Panc1 (cell line): ENCODE measurements around the gene AMMECR1L. TPM values are rescaled to one million over a fixed set of nuclear protein-coding genes. Genes with fewer than 3 reads are reported as not detected.

ENCODE experiments used
- ATAC-seq: fragments of 200-7000 bp; cut with Tn5 transposase; 2 replicates; pipeline ENCODE4 v1.9.1; 2020; ENCODE audit warnings: mild to moderate bottlenecking, moderate library complexity
- BruUV-seq: library from RNA; stranded (reverse); fragments of 400-500 nt; replicated peaks from 2 replicates; lab custom pipeline; 2021; lab: Mats Ljungman, UMichigan
- CTCF ChIA-PET: fragments of 300-600 bp; sonication (Branson Sonifier 250); formaldehyde crosslinking; loops from one replicate; lab custom pipeline; 2022; ENCODE audit warnings: antibody characterized with exemption; lab: Charles Lee
- POLR2A ChIA-PET: fragments of 300-600 bp; sonication (Branson Sonifier 250); formaldehyde crosslinking; loops from one replicate; lab custom pipeline; 2022; ENCODE audit warnings: antibody characterized with exemption; lab: Charles Lee
- DNase-seq: peaks from one replicate; pipeline ENCODE4 v3.0.0-alpha.2; 2010; ENCODE audit warnings: low read depth, low spot score
- H3K27ac ChIP-seq: 2 replicates; pipeline ENCODE4 v1.5.1; 2011; ENCODE audit warnings: mild to moderate bottlenecking, low read length, inconsistent platforms
- H3K27me3 ChIP-seq: fragments of 200-500 bp; sonication (Bioruptor generic); 2 replicates; pipeline ENCODE4 v1.6.0; 2014; ENCODE audit warnings: low read length, inconsistent platforms; ENCODE audit not compliant: control insufficient read depth, insufficient read depth
- H3K36me3 ChIP-seq: fragments of 200-500 bp; sonication (Bioruptor generic); 2 replicates; pipeline ENCODE4 v1.5.1; 2014; ENCODE audit warnings: inconsistent platforms, mild to moderate bottlenecking, low read length, moderate library complexity; ENCODE audit not compliant: control insufficient read depth, insufficient read depth
- H3K4me1 ChIP-seq: 2 replicates; pipeline ENCODE4 v1.5.1; 2011; ENCODE audit warnings: inconsistent platforms, mild to moderate bottlenecking, low read length, moderate library complexity; ENCODE audit not compliant: control insufficient read depth, insufficient read depth
- H3K4me3 ChIP-seq, 2 experiments: 2 replicates each; pipeline ENCODE4 v1.5.1; 2011 to 2012; ENCODE audit warnings: low read depth in 2 of 2, low read length in 2 of 2, mild to moderate bottlenecking in 2 of 2, inconsistent platforms in 1 of 2, moderate library complexity in 1 of 2
- H3K9me3 ChIP-seq: fragments of 200-500 bp; sonication (Bioruptor generic); 2 replicates; pipeline ENCODE4 v1.5.1; 2014; ENCODE audit warnings: low read depth, mild to moderate bottlenecking, inconsistent platforms, low read length, moderate library complexity; ENCODE audit not compliant: control insufficient read depth, insufficient read depth
- POLR2AphosphoS5 ChIP-seq: IDR thresholded peaks from 2 replicates; pipeline ENCODE4 v1.6.1; 2012; ENCODE audit warnings: mild to moderate bottlenecking, low read depth, low read length, moderate library complexity
- SIN3A ChIP-seq: IDR thresholded peaks from 2 replicates; pipeline ENCODE4 v1.6.1; 2012; ENCODE audit warnings: low read depth, mild to moderate bottlenecking, low read length, moderate library complexity, borderline replicate concordance; ENCODE audit not compliant: insufficient read depth
- TCF7L2 ChIP-seq: IDR thresholded peaks from 2 replicates; pipeline ENCODE4 v1.6.1; 2011; ENCODE audit warnings: mild to moderate bottlenecking, low read depth, low read length, inconsistent platforms
- in situ Hi-C: cut with HindIII; loops from 2 replicates; pipeline ENCODE4 v1.10.0; 2016; ENCODE audit warnings: low sequenced_read_pairs, low pct_unique_long_range_greater_than_20kb
- intact Hi-C: fragments of 100-400 bp; cut with micrococcal nuclease; formaldehyde crosslinking; loops from one replicate; pipeline ENCODE4 v1.10.0; 2022; ENCODE audit not compliant: unreplicated experiment
- total RNA-seq: library from RNA; stranded (reverse); gene quantifications from one replicate; pipeline ENCODE4 v1.2.1, GENCODE V29; 2021; ENCODE audit not compliant: unreplicated experiment
- TF ChIP-seq, protein P1 (sequence below): fragments of 450-650 bp; IDR thresholded peaks from 2 replicates; pipeline ENCODE4 v1.5.1; 2017; ENCODE audit warnings: mild to moderate bottlenecking
- TF ChIP-seq, protein P2 (sequence below), 2 experiments: IDR thresholded peaks; 2 replicates each; pipeline ENCODE4 v1.6.1; 2011 to 2012; ENCODE audit warnings: low read depth in 2 of 2, control low read depth in 1 of 2, low read length in 1 of 2, mild to moderate bottlenecking in 1 of 2, moderate library complexity in 1 of 2; ENCODE audit not compliant: insufficient read depth in 1 of 2

AMMECR1L gene
- total RNA-seq, 1 experiment from 2014 or later = 26.5 TPM

DNA sequence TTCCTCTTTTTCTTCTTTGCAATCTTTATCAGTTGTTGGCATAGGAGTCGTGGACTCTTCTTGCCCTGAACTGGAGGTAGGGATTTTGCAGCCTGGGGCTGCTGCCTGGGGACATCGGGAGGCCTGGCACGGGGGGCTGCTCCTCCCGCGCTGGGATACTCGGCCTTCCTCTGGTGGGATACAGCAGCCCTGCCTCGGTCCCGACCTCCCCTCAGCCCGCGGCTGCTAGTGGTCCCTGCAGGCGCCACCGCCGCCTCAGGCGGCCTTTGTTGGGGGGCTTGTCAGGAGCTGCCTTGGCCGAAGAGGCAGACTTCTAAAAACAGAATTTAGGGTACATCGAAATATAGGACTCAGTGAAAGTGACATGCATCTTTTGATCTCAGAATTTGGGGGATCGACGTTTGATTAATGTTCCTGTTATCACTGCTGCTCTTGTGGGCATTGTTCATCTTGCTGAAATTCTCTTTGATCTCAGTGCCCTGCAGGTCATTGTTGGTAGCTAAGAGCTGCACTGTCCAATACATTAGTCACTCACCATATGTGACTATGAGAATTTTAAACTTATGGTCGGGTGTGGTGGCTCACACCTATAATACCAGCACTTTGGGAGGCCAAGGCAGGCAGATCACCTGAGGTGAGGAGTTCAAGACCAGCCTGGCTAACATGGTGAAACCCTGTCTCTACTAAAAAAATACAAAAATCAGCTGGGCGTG lies 44.1 kb downstream of the AMMECR1L start:
- ChIA-PET POLR2A (no interaction called here), CTCF (no interaction called here)
- intact Hi-C loops = no loop called here

DNA sequence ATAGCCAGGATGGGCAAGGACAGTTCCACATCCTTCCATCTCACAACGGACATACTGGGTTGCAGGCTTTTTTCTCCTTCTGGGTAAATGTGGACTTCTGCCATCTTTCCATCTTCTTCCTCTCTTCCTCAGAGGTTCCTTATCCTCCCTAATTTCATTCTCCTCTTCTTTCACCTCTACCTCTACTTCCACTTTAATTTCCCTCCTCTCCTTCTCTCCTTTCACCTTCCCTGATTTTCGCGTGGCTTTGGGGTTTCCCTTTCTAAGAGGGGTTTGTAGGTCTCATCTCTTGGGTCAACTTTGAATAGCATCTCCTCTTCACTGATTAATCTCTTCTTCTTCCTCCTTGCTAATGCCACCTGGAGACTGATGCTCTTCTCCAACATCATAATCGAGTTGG lies 44.9 kb downstream of the AMMECR1L start:
- in situ Hi-C loops (no loop called here), intact Hi-C loops (no loop called here)
- Histone ChIP-seq H3K36me3 (no peaks in the 10 kb centered on the region), H3K4me3 (no peak overlapping the region), H3K4me1 (no peaks in the 10 kb centered on the region), H3K9me3 (no peaks in the 10 kb centered on the region), H3K27ac (no peak overlapping the region), H3K27me3 (no peaks in the 10 kb centered on the region)
- DNase-seq (no peak), ATAC-seq (no peak)
- TF ChIP-seq, protein P1, sequence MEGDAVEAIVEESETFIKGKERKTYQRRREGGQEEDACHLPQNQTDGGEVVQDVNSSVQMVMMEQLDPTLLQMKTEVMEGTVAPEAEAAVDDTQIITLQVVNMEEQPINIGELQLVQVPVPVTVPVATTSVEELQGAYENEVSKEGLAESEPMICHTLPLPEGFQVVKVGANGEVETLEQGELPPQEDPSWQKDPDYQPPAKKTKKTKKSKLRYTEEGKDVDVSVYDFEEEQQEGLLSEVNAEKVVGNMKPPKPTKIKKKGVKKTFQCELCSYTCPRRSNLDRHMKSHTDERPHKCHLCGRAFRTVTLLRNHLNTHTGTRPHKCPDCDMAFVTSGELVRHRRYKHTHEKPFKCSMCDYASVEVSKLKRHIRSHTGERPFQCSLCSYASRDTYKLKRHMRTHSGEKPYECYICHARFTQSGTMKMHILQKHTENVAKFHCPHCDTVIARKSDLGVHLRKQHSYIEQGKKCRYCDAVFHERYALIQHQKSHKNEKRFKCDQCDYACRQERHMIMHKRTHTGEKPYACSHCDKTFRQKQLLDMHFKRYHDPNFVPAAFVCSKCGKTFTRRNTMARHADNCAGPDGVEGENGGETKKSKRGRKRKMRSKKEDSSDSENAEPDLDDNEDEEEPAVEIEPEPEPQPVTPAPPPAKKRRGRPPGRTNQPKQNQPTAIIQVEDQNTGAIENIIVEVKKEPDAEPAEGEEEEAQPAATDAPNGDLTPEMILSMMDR = no peak
- ChIA-PET POLR2A (no interaction called here), CTCF (no interaction called here)
- BruUV-seq = no TSS peak

More for the DNA sequence above, 44.1 kb downstream of the AMMECR1L start:
- in situ Hi-C loops = no loop called here
- Histone ChIP-seq H3K27ac (no peak overlapping the region), H3K36me3 (peaks cover 3% of the 10 kb centered on the region; the same call in 1 of the 2 replicates), H3K4me1 (no peaks in the 10 kb centered on the region), H3K27me3 (no peaks in the 10 kb centered on the region), H3K9me3 (no peaks in the 10 kb centered on the region), H3K4me3 (no peak overlapping the region)
- TF ChIP-seq TCF7L2 (no peak), SIN3A (no peak), POLR2AphosphoS5 (no peak)
- TF ChIP-seq, protein P1 = no peak
- TF ChIP-seq, protein P2, sequence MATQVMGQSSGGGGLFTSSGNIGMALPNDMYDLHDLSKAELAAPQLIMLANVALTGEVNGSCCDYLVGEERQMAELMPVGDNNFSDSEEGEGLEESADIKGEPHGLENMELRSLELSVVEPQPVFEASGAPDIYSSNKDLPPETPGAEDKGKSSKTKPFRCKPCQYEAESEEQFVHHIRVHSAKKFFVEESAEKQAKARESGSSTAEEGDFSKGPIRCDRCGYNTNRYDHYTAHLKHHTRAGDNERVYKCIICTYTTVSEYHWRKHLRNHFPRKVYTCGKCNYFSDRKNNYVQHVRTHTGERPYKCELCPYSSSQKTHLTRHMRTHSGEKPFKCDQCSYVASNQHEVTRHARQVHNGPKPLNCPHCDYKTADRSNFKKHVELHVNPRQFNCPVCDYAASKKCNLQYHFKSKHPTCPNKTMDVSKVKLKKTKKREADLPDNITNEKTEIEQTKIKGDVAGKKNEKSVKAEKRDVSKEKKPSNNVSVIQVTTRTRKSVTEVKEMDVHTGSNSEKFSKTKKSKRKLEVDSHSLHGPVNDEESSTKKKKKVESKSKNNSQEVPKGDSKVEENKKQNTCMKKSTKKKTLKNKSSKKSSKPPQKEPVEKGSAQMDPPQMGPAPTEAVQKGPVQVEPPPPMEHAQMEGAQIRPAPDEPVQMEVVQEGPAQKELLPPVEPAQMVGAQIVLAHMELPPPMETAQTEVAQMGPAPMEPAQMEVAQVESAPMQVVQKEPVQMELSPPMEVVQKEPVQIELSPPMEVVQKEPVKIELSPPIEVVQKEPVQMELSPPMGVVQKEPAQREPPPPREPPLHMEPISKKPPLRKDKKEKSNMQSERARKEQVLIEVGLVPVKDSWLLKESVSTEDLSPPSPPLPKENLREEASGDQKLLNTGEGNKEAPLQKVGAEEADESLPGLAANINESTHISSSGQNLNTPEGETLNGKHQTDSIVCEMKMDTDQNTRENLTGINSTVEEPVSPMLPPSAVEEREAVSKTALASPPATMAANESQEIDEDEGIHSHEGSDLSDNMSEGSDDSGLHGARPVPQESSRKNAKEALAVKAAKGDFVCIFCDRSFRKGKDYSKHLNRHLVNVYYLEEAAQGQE (IDR thresholded peaks at IDR 0.05; ENCODE audit: insufficient read depth in 1 of 2, low read depth in 2 of 2, low read length in 1 of 2) = no peak
- no TSS peak for BruUV-seq
- ATAC-seq (0 out of 2 replicates have a peak, but pooled peaks have one; percentile 38), DNase-seq (no peak)
